HepG2 (cell line): ENCODE data around the gene TPM2. TPM values are rescaled to one million over a fixed set of nuclear protein-coding genes. Genes with fewer than 3 reads are reported as not detected.

Source experiments
- AKAP8 ChIP-seq: sonication (generic); formaldehyde crosslinking; IDR thresholded peaks from 2 replicates; pipeline ENCODE4 v1.5.1; 2020; ENCODE audit warnings: mild to moderate bottlenecking, missing genetic modification reagents
- HES4 ChIP-seq: sonication (generic); formaldehyde crosslinking; IDR thresholded peaks from 2 replicates; pipeline ENCODE4 v1.9.0; 2021; ENCODE audit warnings: mild to moderate bottlenecking, missing genetic modification reagents, borderline replicate concordance
- HMGXB3 ChIP-seq: sonication (generic); formaldehyde crosslinking; IDR thresholded peaks from 2 replicates; pipeline ENCODE4 v1.4.0; 2020; ENCODE audit warnings: missing genetic modification reagents, borderline replicate concordance
- HOXD1 ChIP-seq: sonication (generic); formaldehyde crosslinking; IDR thresholded peaks from 2 replicates; pipeline ENCODE4 v1.5.0; 2020; ENCODE audit warnings: missing genetic modification reagents
- MYC ChIP-seq: sonication (generic); formaldehyde crosslinking; IDR thresholded peaks from 2 replicates; pipeline ENCODE4 v1.9.0; 2021; ENCODE audit warnings: missing genetic modification reagents, borderline replicate concordance
- NR2F1 ChIP-seq, 2 experiments: fragments of 450-650 bp in 1 of 2; formaldehyde crosslinking in 1 of 2; IDR thresholded peaks; 2 replicates each; pipeline versions ENCODE4 v1.5.0 to v1.6.1; 2016 to 2020; ENCODE audit warnings: mild to moderate bottlenecking in 1 of 2, missing compliant biosample characterization in 1 of 2, missing genetic modification reagents in 1 of 2, moderate library complexity in 1 of 2
- SKI ChIP-seq: fragments of 450-650 bp; IDR thresholded peaks from one replicate; pipeline ENCODE4 v1.6.1; 2018; ENCODE audit warnings: mild to moderate bottlenecking; ENCODE audit not compliant: partially characterized antibody
- SRF ChIP-seq: IDR thresholded peaks from 2 replicates; pipeline ENCODE4 v1.6.1; 2011; ENCODE audit warnings: mild to moderate bottlenecking, low read depth, low read length, moderate library complexity
- ZBTB3 ChIP-seq: sonication (generic); formaldehyde crosslinking; IDR thresholded peaks from 2 replicates; pipeline ENCODE4 v1.4.0; 2020; ENCODE audit warnings: low read depth, mild to moderate bottlenecking, moderate library complexity, missing genetic modification reagents, borderline replicate concordance
- ZFX ChIP-seq: sonication (generic); formaldehyde crosslinking; IDR thresholded peaks from 2 replicates; pipeline ENCODE4 v1.4.0; 2020; ENCODE audit warnings: mild to moderate bottlenecking, low read depth, missing genetic modification reagents, moderate library complexity
- ZNF12 ChIP-seq: sonication (generic); formaldehyde crosslinking; IDR thresholded peaks from 2 replicates; pipeline ENCODE4 v1.5.0; 2020; ENCODE audit warnings: missing genetic modification reagents
- ZNF180 ChIP-seq: sonication (generic); formaldehyde crosslinking; IDR thresholded peaks from 2 replicates; pipeline ENCODE4 v1.4.0; 2020; ENCODE audit warnings: low read depth, missing genetic modification reagents, borderline replicate concordance
- ZNF350 ChIP-seq: sonication (generic); formaldehyde crosslinking; IDR thresholded peaks from 2 replicates; pipeline ENCODE4 v1.4.0; 2020; ENCODE audit warnings: mild to moderate bottlenecking, low read depth, missing genetic modification reagents, borderline replicate concordance
- ZNF501 ChIP-seq: sonication (generic); formaldehyde crosslinking; IDR thresholded peaks from 2 replicates; pipeline ENCODE4 v1.5.1; 2020; ENCODE audit warnings: mild to moderate bottlenecking, moderate library complexity, missing genetic modification reagents
- ZNF562 ChIP-seq: sonication (generic); formaldehyde crosslinking; IDR thresholded peaks from 2 replicates; pipeline ENCODE4 v1.8.0; 2022; ENCODE audit warnings: missing genetic modification reagents, borderline replicate concordance
- ZNF607 ChIP-seq: sonication (generic); formaldehyde crosslinking; IDR thresholded peaks from 2 replicates; pipeline ENCODE4 v1.5.1; 2020; ENCODE audit warnings: missing genetic modification reagents, mild to moderate bottlenecking, borderline replicate concordance
- ZNF713 ChIP-seq: sonication (generic); formaldehyde crosslinking; IDR thresholded peaks from 2 replicates; pipeline ENCODE4 v1.4.0; 2020; ENCODE audit warnings: mild to moderate bottlenecking, missing genetic modification reagents
- ZNF780A ChIP-seq: sonication (generic); formaldehyde crosslinking; IDR thresholded peaks from 2 replicates; pipeline ENCODE4 v1.8.0; 2022; ENCODE audit warnings: mild to moderate bottlenecking, missing genetic modification reagents, moderate library complexity
- ZSCAN29 ChIP-seq: sonication (generic); formaldehyde crosslinking; conservative IDR thresholded peaks from 2 replicates; pipeline ENCODE4 v1.4.0; 2020; ENCODE audit warnings: mild to moderate bottlenecking, missing genetic modification reagents
- ZXDC ChIP-seq: sonication (generic); formaldehyde crosslinking; IDR thresholded peaks from 2 replicates; pipeline ENCODE4 v1.5.0; 2020; ENCODE audit warnings: mild to moderate bottlenecking, missing genetic modification reagents
- polyA plus RNA-seq, 8 experiments: library from polyadenylated mRNA; depleted of rRNA in 3 of 8; stranded (reverse) in 7 of 8; unstranded in 1 of 8; fragments of >200 nt; fragmentation: Illumina TruSeq in 4 of 8; extraction: Trizol in 4 of 8; gene quantifications; 2 replicates each; pipeline versions ENCODE4 v1.2.1 to v1.2.3, GENCODE V29; 2011 to 2016; ENCODE audit warnings: low read depth in 4 of 8, missing spikeins in 1 of 8, mixed read lengths in 1 of 8; ENCODE audit not compliant: insufficient read depth in 1 of 8
- total RNA-seq, 5 experiments: library from RNA; depleted of rRNA; stranded (reverse); fragments of >200 nt; fragmentation: Illumina TruSeq; extraction: Trizol; gene quantifications; 2 replicates each; pipeline ENCODE4 v1.2.3, GENCODE V29; 2016; ENCODE audit warnings: low read depth in 1 of 5

TPM2 gene
- total and polyA plus RNA-seq, 2 of the 13 experiments (the other 11 are each of a cell fraction or from before 2014, with no cell fraction given): 3.1 to 10.7 TPM

DNA sequence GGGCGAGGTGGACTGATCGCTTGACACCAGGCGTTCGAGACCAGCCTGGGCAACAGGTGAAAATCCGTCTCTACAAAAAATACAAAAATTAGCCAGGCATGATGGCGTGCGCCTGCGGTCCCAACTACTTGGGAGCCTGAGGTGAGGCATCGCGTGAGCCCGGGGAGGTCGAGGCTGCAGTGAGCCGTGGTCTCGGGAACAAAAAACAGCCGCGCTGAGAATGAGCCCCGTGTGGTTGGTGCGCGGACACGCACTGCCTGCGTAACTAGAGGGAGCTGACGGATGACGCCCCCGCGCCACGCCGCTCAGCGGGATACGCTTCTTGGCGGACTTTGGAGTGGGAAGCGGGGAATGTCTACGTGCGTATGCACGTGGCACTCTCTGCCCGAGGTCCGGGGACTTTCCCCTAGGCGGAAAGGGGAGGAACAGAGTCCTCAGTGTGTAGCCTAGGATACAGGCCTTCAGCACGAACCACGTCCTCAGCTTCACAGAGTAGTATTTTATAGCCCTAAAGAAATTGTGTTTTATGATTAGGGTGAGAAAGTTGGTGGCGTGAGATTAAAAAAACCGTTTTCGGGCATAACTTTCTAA, 32.1 kb downstream of the TPM2 start, which contains the start of gene RMRP (continued):
- TF ChIP-seq HMGXB3 (CRISPR knock-in tag): peak; percentile 22; the same call in 1 of the 2 replicates
- TF ChIP-seq ZNF350 (CRISPR knock-in tag): peak; percentile 98
- TF ChIP-seq ZNF713: no peak
- peak; percentile 82 for TF ChIP-seq ZBTB3
- TF ChIP-seq AKAP8 (CRISPR knock-in tag): no peak; the same call in 1 of the 2 replicates
- peak; percentile 92; the same call in 1 of the 2 replicates for TF ChIP-seq ZNF180 (CRISPR knock-in tag)
- peak; percentile 96 for TF ChIP-seq ZNF501 (CRISPR knock-in tag)
- peak; percentile 85; the same call in 1 of the 2 replicates for TF ChIP-seq ZSCAN29
- TF ChIP-seq ZFX: peak; percentile 72
- TF ChIP-seq HOXD1 (CRISPR knock-in tag): peak; percentile 95
- TF ChIP-seq SKI: peak; percentile 44
- TF ChIP-seq ZNF562 (CRISPR knock-in tag): no peak
- TF ChIP-seq HES4 (CRISPR knock-in tag): peak; percentile 63; the same call in 1 of the 2 replicates
- 0 out of 2 replicates have a peak, but pooled peaks have one; percentile 4 for TF ChIP-seq ZNF12 (CRISPR knock-in tag)
- no peak for TF ChIP-seq SRF
- peak; percentile 98 for TF ChIP-seq ZNF607 (CRISPR knock-in tag)
- TF ChIP-seq ZNF780A: peak; percentile 96; the same call in 1 of the 2 replicates
- TF ChIP-seq NR2F1 (CRISPR knock-in tag; IDR thresholded peaks at IDR 0.05): peak in 1 of 2 experiments; percentile 16; a peak in 1 of 4 replicates
- TF ChIP-seq ZXDC (CRISPR knock-in tag): peak; percentile 74
- peak; percentile 99 for TF ChIP-seq MYC
